ENCODE data around the gene ACOT11.

ACOT11 gene

GRCh38 chr1:54537611-54538010 lies 10.4 kb upstream of the ACOT11 start:
- DNase-seq (ENCODE audit: low read depth): no peak

GRCh38 chr1:54538538-54538937 lies 9.5 kb upstream of the ACOT11 start:
- DNase-seq (ENCODE audit: low read depth): no peak

GRCh38 chr1:54540582-54541295 lies 7.3 kb upstream of the ACOT11 start:
- DNase-seq (ENCODE audit: low read depth): no peak

- DNase-seq (ENCODE audit: low read depth): peak; percentile 1
Measured at GRCh38 chr1:54542120-54542961, 5.7 kb upstream of the ACOT11 start.

GRCh38 chr1:54542962-54543539 lies 5.0 kb upstream of the ACOT11 start:
- DNase-seq (ENCODE audit: low read depth): no peak

- no peak for DNase-seq (ENCODE audit: low read depth)
Measured at GRCh38 chr1:54543729-54544496, 4.1 kb upstream of the ACOT11 start.

GRCh38 chr1:54545916-54546635 lies 2.0 kb upstream of the ACOT11 start:
- no peak for DNase-seq (ENCODE audit: low read depth)

- DNase-seq (ENCODE audit: low read depth): no peak
Measured at GRCh38 chr1:54546651-54547401, 1.2 kb upstream of the ACOT11 start.

- DNase-seq (ENCODE audit: low read depth): no peak
Measured at GRCh38 chr1:54548389-54549044, 489 bp downstream of the ACOT11 start.

GRCh38 chr1:54549181-54549924 lies 1.3 kb downstream of the ACOT11 start:
- no peak for DNase-seq (ENCODE audit: low read depth)

GRCh38 chr1:54551891-54552290 lies 3.9 kb downstream of the ACOT11 start:
- DNase-seq (ENCODE audit: low read depth): no peak

- no peak for DNase-seq (ENCODE audit: low read depth)
Measured at GRCh38 chr1:54553602-54554313, 5.7 kb downstream of the ACOT11 start.

- no peak for DNase-seq (ENCODE audit: low read depth)
Measured at GRCh38 chr1:54556110-54556509, 8.1 kb downstream of the ACOT11 start.

GRCh38 chr1:54557671-54558355 lies 9.8 kb downstream of the ACOT11 start:
- no peak for DNase-seq (ENCODE audit: low read depth)

- DNase-seq (ENCODE audit: low read depth): no peak
Measured at GRCh38 chr1:54558434-54559030, 10.5 kb downstream of the ACOT11 start.

GRCh38 chr1:54559111-54559548 lies 11.1 kb downstream of the ACOT11 start:
- no peak for DNase-seq (ENCODE audit: low read depth)

- DNase-seq (ENCODE audit: low read depth): no peak
Measured at GRCh38 chr1:54559771-54560231, 11.8 kb downstream of the ACOT11 start.

All from stimulated activated CD8-positive, alpha-beta memory T cell treated with anti-CD3 and anti-CD28 coated beads, Interleukin-15, amount 100 ng/mL, for 1 hour (primary cell).